Right forelimb (tissue), 1 donor: Measurements from ENCODE around the gene YAP1.

ENCODE experiments used
- DNase-seq: peaks from one replicate; pipeline ENCODE4 v3.0.0-alpha.2; 2018

Gene YAP1

DNA sequence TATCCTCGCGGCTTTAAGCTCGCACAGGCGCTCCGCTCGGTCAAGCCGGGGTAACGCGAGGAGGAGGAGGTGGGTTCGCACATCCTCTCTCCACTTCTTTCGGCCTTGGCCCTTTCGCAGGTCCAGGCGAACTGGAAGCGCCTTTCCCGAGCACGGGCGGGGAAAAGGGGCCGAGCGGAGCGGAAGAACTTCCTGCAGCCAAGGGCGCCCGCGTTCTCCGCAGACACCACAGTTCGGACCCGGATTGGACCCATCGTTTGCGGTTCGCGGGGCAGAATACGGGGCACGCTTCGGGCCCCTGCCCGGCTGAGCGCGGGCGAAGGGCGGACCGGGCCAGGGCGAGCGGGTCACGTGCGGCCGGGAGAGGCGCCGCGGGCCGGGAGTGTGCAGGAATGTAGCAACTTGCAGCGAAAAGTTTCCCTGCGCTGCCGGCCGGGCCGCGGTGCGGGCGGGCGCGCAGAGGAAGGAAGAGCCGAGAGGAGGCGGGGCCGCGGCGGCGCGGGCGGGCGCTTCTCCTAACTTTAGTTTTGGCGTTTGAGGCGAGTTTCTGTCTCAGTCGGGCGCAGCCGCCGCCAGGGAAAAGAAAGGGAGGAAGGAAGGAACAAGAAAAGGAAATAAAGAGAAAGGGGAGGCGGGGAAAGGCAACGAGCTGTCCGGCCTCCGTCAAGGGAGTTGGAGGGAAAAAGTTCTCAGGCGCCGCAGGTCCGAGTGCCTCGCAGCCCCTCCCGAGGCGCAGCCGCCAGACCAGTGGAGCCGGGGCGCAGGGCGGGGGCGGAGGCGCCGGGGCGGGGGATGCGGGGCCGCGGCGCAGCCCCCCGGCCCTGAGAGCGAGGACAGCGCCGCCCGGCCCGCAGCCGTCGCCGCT is at the start of gene YAP1:
Gene YAP1, plus strand, starts transcription at position 552 of the 865 bp plus-strand sequence. CDS start 402 bp downstream, outside the sequence.
- peak; percentile 95 for DNase-seq

DNA sequence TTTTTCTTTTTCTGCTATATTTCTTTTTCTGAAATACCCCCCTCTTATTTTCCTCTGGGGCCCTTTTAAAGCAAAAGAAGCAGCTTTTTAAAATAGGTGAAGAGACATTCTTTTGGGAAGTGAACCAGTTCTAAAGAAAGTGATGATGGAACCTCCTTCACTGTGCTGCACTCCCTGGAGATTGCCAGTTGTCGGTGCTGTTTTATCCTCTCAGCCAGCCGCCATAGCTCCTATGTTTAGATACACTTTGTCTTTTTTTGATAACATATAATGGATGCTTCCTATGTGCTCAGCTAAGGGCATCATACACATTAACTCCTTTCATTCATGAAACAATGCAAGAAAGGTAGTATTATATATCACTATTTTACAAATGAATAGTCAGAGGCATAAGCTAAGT is 49.0 kb upstream of the YAP1 start:
- no peak for DNase-seq

DNA sequence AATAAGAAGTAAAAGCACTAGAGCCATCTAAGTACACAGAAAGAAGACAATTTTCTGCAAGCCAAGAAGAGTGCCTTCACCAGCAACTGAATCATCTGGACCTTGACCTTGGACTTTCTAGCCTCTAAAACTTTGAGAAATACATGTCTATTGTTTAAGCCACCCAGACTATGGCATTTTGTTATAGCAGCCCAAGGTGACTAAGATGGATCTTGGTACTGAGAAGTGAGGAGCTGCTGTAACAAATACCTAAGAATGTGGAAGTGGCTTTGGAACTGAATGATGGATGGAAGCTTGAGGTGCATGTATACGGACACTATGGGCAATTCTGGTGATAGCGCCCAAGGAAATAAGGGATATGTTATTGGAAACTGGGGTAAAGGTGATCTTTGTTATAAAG is 48.1 kb upstream of the YAP1 start:
- DNase-seq: no peak

DNA sequence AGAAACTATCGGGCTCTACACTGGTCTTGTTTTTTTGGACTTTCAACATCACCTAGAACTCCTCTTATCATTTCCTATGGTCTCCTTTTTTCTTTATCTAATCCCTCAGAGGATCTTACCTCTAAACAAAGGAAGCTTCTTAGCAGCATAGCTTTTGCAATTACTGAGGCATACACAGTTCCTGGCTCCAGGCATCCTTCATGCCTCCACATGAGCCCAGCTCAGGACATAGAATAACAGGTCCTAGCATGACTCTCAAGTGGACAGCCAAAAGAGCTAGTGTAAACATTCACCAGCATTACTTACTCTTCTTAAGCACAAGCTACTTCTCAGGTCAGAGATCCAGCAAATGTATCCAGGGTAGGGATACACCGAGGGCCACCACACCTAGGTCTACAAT is 45.9 kb upstream of the YAP1 start:
- no peak for DNase-seq

- DNase-seq: no peak
Observed at GRCh38 chr11:102070766-102071165, 39.5 kb upstream of the YAP1 start.

DNA sequence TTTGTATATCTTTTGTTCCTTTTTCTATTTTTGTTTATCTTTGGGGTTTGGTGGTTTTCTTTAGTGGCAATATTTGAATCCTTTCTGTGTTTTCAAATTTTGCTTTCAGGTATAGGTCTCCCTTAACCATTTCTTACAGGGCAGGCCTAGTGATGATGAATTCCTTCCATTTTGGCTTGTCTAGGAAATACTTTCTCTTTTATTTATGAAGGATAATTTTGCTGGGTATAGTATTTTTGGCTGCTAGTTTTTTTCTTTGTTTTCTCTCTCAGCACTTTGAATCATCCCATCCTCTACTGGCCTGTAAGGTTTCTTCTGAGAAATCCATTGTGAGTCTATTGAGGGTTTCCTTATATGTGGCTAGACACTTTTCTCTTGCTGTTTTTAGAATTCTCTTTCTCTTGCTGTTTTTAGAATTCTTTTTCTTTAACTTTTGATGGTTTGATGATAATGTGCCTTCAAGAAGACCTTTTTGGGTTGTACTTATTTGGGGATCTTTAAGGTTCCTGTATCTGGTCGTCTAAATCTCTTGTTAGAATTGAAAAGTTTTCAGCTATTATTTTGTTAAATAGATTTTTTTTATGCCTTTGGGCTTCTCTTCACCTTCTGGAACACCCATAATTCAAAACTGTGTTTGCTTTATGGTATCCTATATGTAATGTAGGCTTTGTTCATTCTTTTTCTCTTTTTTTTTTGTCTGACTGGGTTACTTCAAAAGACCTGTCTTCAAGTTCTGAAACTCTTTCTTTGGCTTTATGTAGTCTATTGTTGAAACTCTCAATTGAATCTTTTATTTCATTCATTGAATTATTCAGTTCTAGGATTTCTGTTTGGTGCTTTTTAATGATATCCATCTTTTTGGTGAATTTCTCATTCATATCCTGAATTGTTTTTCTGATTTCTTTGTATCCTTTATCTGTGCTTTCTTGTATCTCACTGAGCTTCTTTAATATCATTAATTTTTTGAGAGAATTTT is 38.5 kb upstream of the YAP1 start:
- no peak for DNase-seq

- no peak for DNase-seq
Observed at GRCh38 chr11:102073253-102073652, 37.0 kb upstream of the YAP1 start.

- no peak for DNase-seq
Observed at GRCh38 chr11:102079625-102080024, 30.6 kb upstream of the YAP1 start.

DNA sequence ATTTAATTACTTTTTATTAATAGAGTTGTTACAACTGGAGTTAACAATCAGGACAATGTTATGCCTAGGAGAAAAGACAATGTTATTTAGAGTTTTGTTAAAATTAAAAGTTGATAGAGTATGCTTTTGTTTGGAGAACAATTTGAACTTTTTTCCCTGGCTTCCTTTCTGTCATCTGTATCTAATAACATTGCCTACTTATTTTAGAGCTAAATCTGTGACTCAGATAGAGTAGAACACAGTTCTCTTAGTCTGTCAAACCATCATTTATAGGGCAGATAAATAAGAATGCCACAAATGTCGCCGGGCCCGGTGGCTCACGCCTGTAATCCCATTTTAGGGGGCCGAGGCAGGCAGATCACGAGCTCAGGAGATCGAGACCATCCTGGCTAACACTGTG is 28.9 kb upstream of the YAP1 start:
- DNase-seq: no peak

DNA sequence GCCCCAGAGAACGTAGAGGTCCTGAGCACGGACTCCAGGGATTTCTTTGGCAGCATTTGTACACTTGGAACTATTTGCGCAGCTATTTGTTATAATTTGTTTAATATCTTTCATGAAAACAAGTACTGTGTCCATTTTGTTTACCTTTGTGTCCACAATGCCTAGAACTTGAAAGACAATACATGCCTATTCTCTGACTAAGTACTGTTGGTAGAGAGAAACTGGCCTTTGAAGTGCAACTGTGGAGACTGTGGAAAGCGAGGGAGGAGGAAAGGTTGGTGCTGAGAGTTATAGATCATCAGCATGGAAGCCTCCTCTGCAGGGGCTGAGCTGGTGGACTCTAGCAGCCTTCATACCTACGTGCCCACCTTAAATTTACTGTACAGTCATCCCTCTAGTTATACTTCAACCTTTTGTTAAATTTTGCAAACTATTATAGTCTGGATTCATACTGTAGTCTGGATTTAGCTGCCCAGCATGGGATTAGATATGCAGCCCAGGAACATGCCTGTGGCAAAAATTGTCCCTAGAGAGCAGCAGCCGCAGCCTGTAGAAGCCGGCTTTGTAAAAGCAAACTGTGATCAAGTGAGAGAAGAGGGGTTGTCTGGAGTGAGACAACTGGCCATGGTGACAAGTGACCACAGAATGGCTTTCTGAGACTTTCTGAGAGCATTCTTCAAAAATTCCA is 24.2 kb upstream of the YAP1 start:
- DNase-seq: no peak

DNA sequence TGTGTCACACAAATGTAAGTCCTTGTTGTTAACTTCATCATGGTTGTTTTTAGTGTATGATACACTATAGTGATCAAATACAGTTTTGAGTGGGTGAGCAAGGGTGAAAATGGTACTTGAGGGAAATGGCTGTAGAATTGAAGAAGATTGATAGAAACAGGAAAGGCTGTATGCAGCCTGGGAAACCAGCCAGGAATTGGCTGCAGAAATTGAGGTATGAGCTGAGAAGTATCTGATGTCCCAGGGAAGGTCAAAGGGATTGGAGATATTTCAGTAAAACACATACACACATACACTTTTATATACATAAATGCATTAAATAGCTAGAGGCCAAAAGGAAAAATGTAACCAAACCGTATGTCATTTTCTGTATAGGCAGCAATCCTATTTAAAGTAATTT is 13.1 kb upstream of the YAP1 start:
- no peak for DNase-seq

DNA sequence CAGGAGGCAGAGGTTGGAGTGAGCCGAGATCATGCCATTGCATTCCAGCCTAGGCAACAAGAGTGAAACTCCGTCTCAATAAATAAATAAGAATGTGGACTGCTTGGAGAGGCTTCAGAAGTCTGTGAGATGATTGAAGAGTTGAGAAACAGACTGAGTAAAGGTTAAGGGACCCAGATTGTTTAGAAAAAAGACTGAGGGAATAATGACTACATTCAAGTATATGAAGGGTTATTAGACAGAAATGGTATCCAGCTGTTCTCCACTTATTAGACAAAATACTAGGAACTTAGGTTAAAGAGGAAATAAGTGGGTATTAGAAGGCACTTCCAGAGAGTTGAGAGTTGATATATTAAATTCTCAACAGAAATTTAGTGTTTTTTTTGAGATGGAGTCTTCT is 10.5 kb upstream of the YAP1 start:
- no peak for DNase-seq

DNA sequence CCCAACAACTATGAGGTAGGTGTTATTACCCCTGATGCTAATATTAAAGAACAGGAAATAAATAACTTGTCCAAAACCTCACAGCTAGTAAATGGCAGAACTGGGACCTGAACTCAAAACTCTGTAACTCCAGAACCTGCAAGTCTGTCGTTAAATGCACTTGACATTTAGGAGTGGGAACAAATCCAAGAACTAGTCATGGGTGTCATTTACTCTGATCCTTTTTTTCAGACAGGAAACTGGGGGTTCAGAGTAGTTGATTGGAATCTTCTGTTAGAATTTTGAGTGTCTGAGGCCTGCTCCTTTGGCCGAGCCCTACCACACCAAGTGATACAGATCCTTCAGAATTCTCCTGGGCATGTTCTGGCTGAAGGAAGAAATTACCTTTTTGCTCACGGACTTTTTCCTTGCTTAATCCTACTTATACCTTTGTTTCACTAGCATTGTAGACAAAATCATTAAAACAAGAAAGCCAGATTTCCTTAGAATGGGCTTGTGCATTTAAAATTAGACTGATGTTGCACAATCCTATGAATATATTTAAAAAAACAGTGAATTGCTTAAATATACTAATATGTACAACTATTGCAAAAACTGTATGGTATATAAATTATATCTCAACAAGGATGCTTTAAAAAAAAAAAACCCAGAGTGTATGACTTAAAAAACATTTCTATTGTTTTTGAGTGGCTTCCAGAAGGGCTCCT is 1.4 kb upstream of the YAP1 start:
- no peak for DNase-seq

- DNase-seq: no peak
Observed at GRCh38 chr11:102110761-102111010, 439 bp downstream of the YAP1 start.

- peak; percentile 93 for DNase-seq
Observed at GRCh38 chr11:102111011-102111786, 952 bp downstream of the YAP1 start.

- no peak for DNase-seq
Observed at GRCh38 chr11:102111787-102112508, 1.7 kb downstream of the YAP1 start.

- no peak for DNase-seq
Observed at GRCh38 chr11:102112509-102112821, 2.2 kb downstream of the YAP1 start.

GRCh38 chr11:102114032-102114431 is 3.8 kb downstream of the YAP1 start:
- DNase-seq: no peak

DNA sequence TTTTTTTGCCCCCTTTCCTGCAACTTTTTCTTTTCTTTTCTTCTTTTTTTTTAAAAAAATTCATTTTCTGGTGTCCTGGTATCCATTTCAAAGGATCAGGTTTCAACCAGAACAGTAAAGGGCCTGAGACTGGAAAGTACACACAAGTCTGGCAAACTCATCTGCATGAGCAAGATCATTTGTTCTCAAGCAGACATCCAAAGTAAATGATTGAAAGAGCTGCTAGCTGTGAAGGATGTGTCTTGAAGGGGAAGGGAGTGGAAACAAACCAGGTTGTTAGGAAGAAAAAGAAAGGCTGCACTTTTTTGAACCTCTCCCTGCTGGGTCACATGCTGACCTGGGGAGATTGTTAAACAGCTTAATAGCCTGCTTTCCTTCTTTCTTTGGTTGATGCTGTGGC is 5.3 kb downstream of the YAP1 start:
- DNase-seq: no peak

GRCh38 chr11:102116453-102117205 is 6.4 kb downstream of the YAP1 start:
- DNase-seq: no peak
